GM19043 (cell line): ENCODE data around the gene SLC12A5.

ENCODE experiments used
- ATAC-seq: cut with Tn5 transposase; IDR thresholded peaks from one replicate; pipeline ENCODE4 v1.9.1; 2021; ENCODE audit warnings: low read depth; ENCODE audit not compliant: unreplicated experiment

Gene SLC12A5

GRCh38 chr20:46006022-46006705, 22.9 kb upstream of the SLC12A5 start:
- ATAC-seq = no peak

- no peak for ATAC-seq
These were observed 22.1 kb upstream of the SLC12A5 start for GRCh38 chr20:46006964-46007363.

GRCh38 chr20:46007671-46008070, 21.3 kb upstream of the SLC12A5 start:
- ATAC-seq = no peak

GRCh38 chr20:46009816-46010215, 19.2 kb upstream of the SLC12A5 start:
- ATAC-seq = no peak

- no peak for ATAC-seq
These were observed 18.3 kb upstream of the SLC12A5 start for GRCh38 chr20:46010491-46011391.

GRCh38 chr20:46011631-46012482, 17.2 kb upstream of the SLC12A5 start:
- ATAC-seq = no peak

- no peak for ATAC-seq
These were observed 16.1 kb upstream of the SLC12A5 start for GRCh38 chr20:46012921-46013320.

- no peak for ATAC-seq
These were observed 15.6 kb upstream of the SLC12A5 start for GRCh38 chr20:46013322-46013828.

- peak; percentile 74 for ATAC-seq
These were observed 15.0 kb upstream of the SLC12A5 start for GRCh38 chr20:46013829-46014516.

- ATAC-seq = no peak
These were observed 14.3 kb upstream of the SLC12A5 start for GRCh38 chr20:46014517-46015396.

GRCh38 chr20:46017272-46017671, 11.7 kb upstream of the SLC12A5 start:
- no peak for ATAC-seq

GRCh38 chr20:46018112-46018511, 10.9 kb upstream of the SLC12A5 start:
- ATAC-seq = no peak

- no peak for ATAC-seq
These were observed 10.4 kb upstream of the SLC12A5 start for GRCh38 chr20:46018611-46019010.

GRCh38 chr20:46020555-46020954, 8.5 kb upstream of the SLC12A5 start:
- ATAC-seq = no peak

GRCh38 chr20:46021361-46022359, 7.4 kb upstream of the SLC12A5 start:
- no peak for ATAC-seq

GRCh38 chr20:46022411-46023147, 6.4 kb upstream of the SLC12A5 start:
- no peak for ATAC-seq

- ATAC-seq = no peak
These were observed 5.9 kb upstream of the SLC12A5 start for GRCh38 chr20:46023148-46023484.
